Peyer's patch (tissue), 4 donors: ENCODE data around the gene SLC2A2. TPM values are rescaled to one million over a fixed set of nuclear protein-coding genes. Genes with fewer than 3 reads are reported as not detected.

ENCODE experiments used
- DNase-seq, 3 donors: peaks; one replicate each; pipeline ENCODE4 v3.0.0-alpha.2; 2017 to 2019
- H3K27ac ChIP-seq, 4 donors: fragments of 200-600 bp; sonication (generic); one replicate each; pipeline ENCODE4 v1.5.1; 2016 to 2019
- H3K27me3 ChIP-seq, 2 donors: fragments of 200-600 bp; sonication (generic); one replicate each; pipeline ENCODE4 v1.5.1; 2019
- H3K36me3 ChIP-seq, 3 donors: fragments of 200-600 bp; sonication (generic); one replicate each; pipeline ENCODE4 v1.5.1; 2016 to 2019
- H3K4me1 ChIP-seq, 4 donors: fragments of 200-600 bp; sonication (generic); one replicate each; pipeline ENCODE4 v1.5.1; 2016 to 2019
- H3K4me3 ChIP-seq, 4 donors: fragments of 200-600 bp; sonication (generic); 1 replicate in 3 of 4; 2 replicates in 1 of 4; pipeline ENCODE4 v1.5.1; 2016 to 2019; ENCODE audit warnings: mild to moderate bottlenecking in 1 of 4
- H3K9me3 ChIP-seq, 4 donors: fragments of 200-600 bp; sonication (generic); one replicate each; pipeline ENCODE4 v1.5.1; 2016 to 2019; ENCODE audit warnings: mild to moderate bottlenecking in 1 of 4
- CTCF ChIP-seq, 6 experiments: fragments of 450-650 bp in 4 of 6; fragments of 200-600 bp in 2 of 6; sonication (generic) in 1 of 6; IDR thresholded peaks; one replicate each; pipeline ENCODE4 v1.5.1; 2017 to 2019; ENCODE audit warnings: antibody characterized with exemption in 6 of 6, mild to moderate bottlenecking in 3 of 6, moderate library complexity in 1 of 6
- POLR2A ChIP-seq, 2 donors: fragments of 450-650 bp; IDR thresholded peaks; one replicate each; pipeline ENCODE4 v1.5.1; 2017; ENCODE audit warnings: antibody characterized with exemption in 2 of 2, mild to moderate bottlenecking in 2 of 2, moderate library complexity in 2 of 2
- total RNA-seq, 4 donors: library from RNA; depleted of rRNA; stranded (reverse); fragments of >200 nt; gene quantifications; one replicate each; pipeline ENCODE4 v1.1.0, GENCODE V29; 2016

Gene SLC2A2
- total RNA-seq, 4 donors from 2014 or later = 2.5 to 115 (median 92.7) TPM

- Histone ChIP-seq H3K4me1 (peaks cover 0 to 41% (median 3%) of the 10 kb centered on the region in 4 donors), H3K27ac (peak overlapping the region in 3 of 4 donors; percentile 41 to 61 (median 58))
- DNase-seq = peak in 1 of 3 donors; percentile 69
Measured at GRCh38 chr3:171001957-171002694, 24.4 kb downstream of the SLC2A2 start.

GRCh38 chr3:171001250-171001893, 25.1 kb downstream of the SLC2A2 start:
- DNase-seq = no peak
- peaks cover 0 to 41% (median 3%) of the 10 kb centered on the region in 4 donors for H3K4me1 ChIP-seq
- H3K9me3 ChIP-seq = no peaks in the 10 kb centered on the region

More at GRCh38 chr3:171001957-171002694, 24.4 kb downstream of the SLC2A2 start:
- no peak for TF ChIP-seq CTCF (IDR thresholded peaks at IDR 0.05)
- TF ChIP-seq POLR2A (IDR thresholded peaks at IDR 0.05) = peak in 1 of 2 donors; percentile 40
- Histone ChIP-seq H3K9me3 (no peaks in the 10 kb centered on the region), H3K27me3 (no peaks in the 10 kb centered on the region), H3K4me3 (no peak overlapping the region), H3K36me3 (no peaks in the 10 kb centered on the region)

GRCh38 chr3:171000281-171000680, 26.2 kb downstream of the SLC2A2 start:
- H3K27ac ChIP-seq = peak overlapping the region in 3 of 4 donors; percentile 8 to 80 (median 58)
- H3K4me1 ChIP-seq = peaks cover 0 to 41% (median 3%) of the 10 kb centered on the region in 4 donors

More at GRCh38 chr3:171001250-171001893, 25.1 kb downstream of the SLC2A2 start:
- TF ChIP-seq CTCF (IDR thresholded peaks at IDR 0.05) (no peak), POLR2A (IDR thresholded peaks at IDR 0.05) (no peak)
- Histone ChIP-seq H3K27ac (peak overlapping the region in 2 of 4 donors; percentile 53 to 58), H3K36me3 (no peaks in the 10 kb centered on the region), H3K4me3 (no peak overlapping the region), H3K27me3 (no peaks in the 10 kb centered on the region)

GRCh38 chr3:170999737-171000242, 26.7 kb downstream of the SLC2A2 start:
- H3K27me3 ChIP-seq = no peaks in the 10 kb centered on the region
- H3K9me3 ChIP-seq = no peaks in the 10 kb centered on the region
- H3K27ac ChIP-seq = peak overlapping the region in 3 of 4 donors; percentile 23 to 80 (median 69)
- no peaks in the 10 kb centered on the region for H3K36me3 ChIP-seq
- no peak overlapping the region for H3K4me3 ChIP-seq
- peaks cover 0 to 41% (median 3%) of the 10 kb centered on the region in 4 donors for H3K4me1 ChIP-seq
- peak in 2 of 3 donors; percentile 60 to 82 for DNase-seq
- TF ChIP-seq POLR2A (IDR thresholded peaks at IDR 0.05) (peak in 1 of 2 donors; percentile 25), CTCF (IDR thresholded peaks at IDR 0.05) (no peak)

More at GRCh38 chr3:171000281-171000680, 26.2 kb downstream of the SLC2A2 start:
- Histone ChIP-seq H3K9me3 (no peaks in the 10 kb centered on the region), H3K4me3 (no peak overlapping the region), H3K36me3 (no peaks in the 10 kb centered on the region), H3K27me3 (no peaks in the 10 kb centered on the region)
- no peak for TF ChIP-seq POLR2A (IDR thresholded peaks at IDR 0.05)
- no peak for TF ChIP-seq CTCF (IDR thresholded peaks at IDR 0.05)
- DNase-seq = no peak

GRCh38 chr3:170997961-170998913, 28.3 kb downstream of the SLC2A2 start:
- no peaks in the 10 kb centered on the region for H3K9me3 ChIP-seq
- H3K4me1 ChIP-seq = peaks cover 0 to 41% (median 3%) of the 10 kb centered on the region in 4 donors
- TF ChIP-seq POLR2A (IDR thresholded peaks at IDR 0.05) (no peak), CTCF (IDR thresholded peaks at IDR 0.05) (no peak)
- no peak overlapping the region for H3K4me3 ChIP-seq
- peak in 2 of 3 donors; percentile 58 to 83 for DNase-seq
- H3K27me3 ChIP-seq = no peaks in the 10 kb centered on the region
- H3K27ac ChIP-seq = peak overlapping the region in 3 of 4 donors; percentile 23 to 80 (median 69)
- no peaks in the 10 kb centered on the region for H3K36me3 ChIP-seq
